Adrenal gland (tissue), 5 donors: ENCODE measurements around the gene CEP128.

Experiments
- CTCF ChIP-seq, 6 experiments: fragments of 450-650 bp in 4 of 6; fragments of 200-600 bp in 2 of 6; sonication (generic) in 1 of 6; IDR thresholded peaks; 1 replicate in 5 of 6; 2 replicates in 1 of 6; pipeline versions ENCODE4 v1.5.1 to v1.8.0; 2016 to 2021; ENCODE audit warnings: antibody characterized with exemption in 6 of 6, mild to moderate bottlenecking in 2 of 6, moderate library complexity in 1 of 6
- POLR2A ChIP-seq, 2 donors: fragments of 450-650 bp; IDR thresholded peaks; one replicate each; pipeline ENCODE4 v1.6.1; 2017; ENCODE audit warnings: antibody characterized with exemption in 2 of 2, mild to moderate bottlenecking in 2 of 2, moderate library complexity in 1 of 2
- donor health status: DM: no; HTN: no; CAD: no.

- TF ChIP-seq CTCF (IDR thresholded peaks at IDR 0.05) (no peak), POLR2A (IDR thresholded peaks at IDR 0.05) (no peak)
Measured at GRCh38 chr14:80955416-80955941, 13.9 kb upstream of the CEP128 start, which contains the start of gene TSHR.
